ENCODE data around the gene EGLN1. TPM values are rescaled to one million over a fixed set of nuclear protein-coding genes. Genes with fewer than 3 reads are reported as not detected.
"Not testable (repeated sequence)": the region's sequence is repeated elsewhere in the genome, so short reads cannot be mapped to it uniquely, and the experiment has no call there.

Gene EGLN1
- total RNA-seq, 3 donors from 2014 or later = 11.9 to 14.0 (median 13.4) TPM

DNA sequence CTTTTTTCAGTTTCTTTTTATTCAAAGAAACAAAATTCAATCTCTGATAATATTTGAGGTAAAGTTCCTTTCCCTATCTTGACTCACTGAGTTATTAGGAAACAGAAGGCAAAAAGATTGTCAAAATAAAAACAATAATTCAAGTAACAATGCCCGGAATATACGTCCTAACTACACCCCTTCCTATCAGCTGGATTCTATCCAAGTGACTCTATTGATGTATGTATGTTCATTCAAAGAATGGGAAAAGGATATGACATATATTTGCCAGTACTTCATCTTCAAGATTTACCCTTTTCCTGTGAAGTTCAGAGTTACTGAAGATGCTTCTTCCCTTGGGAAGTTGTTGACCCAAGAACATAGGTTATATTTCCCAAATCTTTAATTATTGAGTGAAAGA is 70.3 kb downstream of the EGLN1 start:
- Mint-ChIP-seq H3K4me3 (no peak overlapping the region), H3K27me3 (ENCODE audit: low read depth) (no peaks in the 10 kb centered on the region), H3K36me3 (ENCODE audit: insufficient read depth) (peaks cover 24% of the 10 kb centered on the region), H3K9me3 (no peaks in the 10 kb centered on the region), H3K4me1 (ENCODE audit: low read depth) (peaks cover 3% of the 10 kb centered on the region)
- ATAC-seq (no peak), DNase-seq (no peak)

DNA sequence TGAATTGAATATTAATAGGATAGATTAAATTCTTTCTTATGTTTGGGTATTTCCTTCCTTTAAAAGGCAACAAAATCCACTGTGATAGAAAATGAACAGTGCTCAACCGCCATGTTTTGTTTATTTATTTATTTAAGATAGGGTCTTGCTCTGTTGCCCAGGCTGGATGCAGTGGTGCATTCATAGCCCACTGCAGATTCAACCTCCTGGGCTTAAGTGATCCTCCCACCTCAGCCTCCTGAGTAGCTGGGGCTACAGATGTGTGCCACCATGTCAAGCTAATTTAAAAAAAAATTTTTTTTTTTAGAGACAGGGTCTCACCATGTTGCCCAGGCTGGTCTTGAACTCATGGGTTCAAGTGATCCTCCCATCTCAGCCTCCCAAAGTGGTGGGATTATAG is 73.2 kb downstream of the EGLN1 start:
- H3K36me3 Mint-ChIP-seq (ENCODE audit: insufficient read depth) = peaks cover 28% of the 10 kb centered on the region
- H3K9me3 Mint-ChIP-seq; DNase-seq; H3K4me3 Mint-ChIP-seq; H3K4me1 Mint-ChIP-seq (ENCODE audit: low read depth); ATAC-seq; H3K27me3 Mint-ChIP-seq (ENCODE audit: low read depth): not testable (repeated sequence)

DNA sequence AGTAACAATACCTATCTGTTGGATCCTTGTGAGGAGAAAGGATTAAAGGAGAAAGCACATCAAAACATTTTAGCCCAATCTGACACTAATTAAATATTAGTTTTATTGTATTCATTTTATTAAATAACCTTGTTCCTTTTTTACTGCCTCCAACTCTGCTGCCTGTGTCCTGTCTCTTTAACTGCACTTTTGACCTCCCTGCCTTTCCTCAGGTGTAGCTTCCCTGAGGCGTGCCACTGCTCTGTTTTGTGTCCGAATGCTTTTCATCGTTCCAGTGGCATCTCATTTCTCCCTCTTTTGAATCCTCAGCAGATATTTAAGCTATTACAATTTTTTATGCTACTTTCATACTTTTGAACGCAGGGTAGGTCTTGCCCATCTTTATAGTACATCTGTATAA is 73.6 kb downstream of the EGLN1 start:
- no peaks in the 10 kb centered on the region for H3K9me3 Mint-ChIP-seq
- H3K4me3 Mint-ChIP-seq = no peak overlapping the region
- DNase-seq (no peak), ATAC-seq (no peak)
- H3K36me3 Mint-ChIP-seq (ENCODE audit: insufficient read depth) = peaks cover 30% of the 10 kb centered on the region
- H3K27me3 Mint-ChIP-seq (ENCODE audit: low read depth) = no peaks in the 10 kb centered on the region
- peaks cover 7% of the 10 kb centered on the region for H3K4me1 Mint-ChIP-seq (ENCODE audit: low read depth)

DNA sequence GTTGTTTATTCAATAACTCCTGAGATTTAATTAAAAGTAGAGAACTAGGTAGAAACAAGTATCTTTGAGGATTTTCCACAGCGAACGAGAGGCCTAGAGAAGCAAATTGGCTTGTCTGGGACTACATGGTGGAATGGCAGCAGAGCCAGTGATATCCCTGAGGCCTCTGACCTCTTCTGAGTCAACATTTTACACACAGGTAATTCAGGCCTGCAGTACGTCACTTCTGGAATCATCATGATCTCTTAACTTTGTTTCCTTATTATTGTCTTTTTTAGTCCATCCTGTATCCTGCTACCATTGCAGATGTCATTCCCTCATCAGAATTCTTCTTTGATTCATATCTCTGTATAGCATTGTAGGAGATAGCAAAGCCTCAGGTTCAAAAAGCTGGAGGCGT is 74.1 kb downstream of the EGLN1 start:
- H3K36me3 Mint-ChIP-seq (ENCODE audit: insufficient read depth) = peaks cover 30% of the 10 kb centered on the region
- ATAC-seq = no peak
- DNase-seq = no peak
- H3K4me1 Mint-ChIP-seq (ENCODE audit: low read depth) = peaks cover 7% of the 10 kb centered on the region
- H3K4me3 Mint-ChIP-seq = no peak overlapping the region
- H3K9me3 Mint-ChIP-seq = no peaks in the 10 kb centered on the region
- H3K27me3 Mint-ChIP-seq (ENCODE audit: low read depth) = no peaks in the 10 kb centered on the region

DNA sequence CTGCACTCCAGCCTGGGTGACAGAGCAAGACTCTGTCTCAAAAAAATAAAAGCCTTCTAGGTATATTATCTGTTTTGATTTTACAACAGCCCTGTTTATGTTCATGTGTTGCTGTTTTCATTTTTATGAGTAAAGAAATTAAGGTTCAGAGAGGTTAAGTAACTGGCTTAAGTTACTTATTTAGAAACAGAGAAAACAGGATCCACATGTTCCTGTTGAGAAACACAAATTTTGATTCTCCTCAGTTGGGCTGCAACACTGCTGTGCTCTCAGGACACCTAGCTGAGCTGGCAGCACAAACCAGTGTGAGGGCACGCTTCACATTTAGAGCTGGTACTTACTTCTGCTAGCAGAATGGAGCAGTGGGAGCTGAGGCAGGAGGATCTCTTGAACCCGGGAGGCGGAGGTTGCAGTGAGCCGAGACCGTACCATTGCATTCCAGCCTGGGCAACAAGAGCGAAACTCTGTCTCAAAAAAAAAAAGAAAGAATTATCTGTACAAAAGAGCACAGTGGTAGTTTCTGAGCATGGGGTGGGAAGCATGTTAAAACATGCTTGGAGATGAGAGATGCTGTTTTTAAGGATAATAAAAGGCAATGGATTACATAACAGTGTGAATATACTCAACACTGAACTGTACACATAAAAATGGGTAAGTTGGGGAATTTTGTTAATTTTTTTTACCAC is 81.6 kb downstream of the EGLN1 start:
- Mint-ChIP-seq H3K4me1 (ENCODE audit: low read depth) (peaks cover 43% of the 10 kb centered on the region), H3K9me3 (no peaks in the 10 kb centered on the region), H3K36me3 (ENCODE audit: insufficient read depth) (peaks cover 25% of the 10 kb centered on the region), H3K4me3 (no peak overlapping the region), H3K27me3 (ENCODE audit: low read depth) (no peaks in the 10 kb centered on the region)
- DNase-seq = no peak
- no peak for ATAC-seq

DNA sequence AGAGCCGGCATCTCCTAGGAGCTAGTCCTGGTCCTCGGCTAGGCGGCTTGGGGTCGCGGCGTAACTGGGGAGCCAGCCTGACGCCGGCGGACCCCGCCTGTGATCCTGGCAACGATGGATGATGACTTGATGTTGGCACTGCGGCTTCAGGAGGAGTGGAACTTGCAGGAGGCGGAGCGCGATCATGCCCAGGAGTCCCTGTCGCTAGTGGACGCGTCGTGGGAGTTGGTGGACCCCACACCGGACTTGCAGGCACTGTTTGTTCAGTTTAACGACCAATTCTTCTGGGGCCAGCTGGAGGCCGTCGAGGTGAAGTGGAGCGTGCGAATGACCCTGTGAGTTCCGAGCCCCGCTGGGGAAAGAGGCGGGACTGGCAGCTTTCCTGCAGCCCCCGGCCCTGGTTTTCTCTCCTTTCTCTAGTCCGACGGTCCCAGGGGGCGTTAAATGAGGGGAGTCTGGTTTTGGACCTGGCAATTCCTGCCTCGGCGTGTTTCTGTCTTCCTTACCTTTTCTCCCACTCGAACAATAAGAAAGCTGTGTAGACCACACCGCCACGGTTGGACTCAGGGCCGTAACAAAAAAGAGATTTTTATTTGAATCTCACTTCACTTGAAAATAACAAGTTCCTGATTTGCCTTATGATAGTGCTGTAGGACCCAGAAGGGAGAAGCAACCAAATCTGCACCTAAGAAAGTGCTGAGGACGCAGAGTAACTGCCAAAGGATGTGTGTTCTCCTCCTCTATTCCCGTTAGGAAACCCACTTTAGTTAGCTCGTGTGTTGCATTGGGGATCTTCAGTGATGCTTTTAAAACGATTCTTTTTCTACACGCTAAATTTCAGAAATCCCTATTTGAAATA is 83.6 kb downstream of the EGLN1 start, which contains the start of gene SPRTN:
Gene SPRTN, plus strand, starts transcription at position 24 of the 859 bp plus-strand sequence. Its CDS starts 91 bp downstream, at position 115.
- Mint-ChIP-seq H3K36me3 (ENCODE audit: insufficient read depth) (peaks cover 24% of the 10 kb centered on the region), H3K4me3 (peak within 1 kb of the TSS; percentile 94), H3K9me3 (no peaks in the 10 kb centered on the region), H3K27me3 (ENCODE audit: low read depth) (no peaks in the 10 kb centered on the region), H3K4me1 (ENCODE audit: low read depth) (peaks cover 55% of the 10 kb centered on the region)
- no peak for DNase-seq
- no peak for ATAC-seq

DNA sequence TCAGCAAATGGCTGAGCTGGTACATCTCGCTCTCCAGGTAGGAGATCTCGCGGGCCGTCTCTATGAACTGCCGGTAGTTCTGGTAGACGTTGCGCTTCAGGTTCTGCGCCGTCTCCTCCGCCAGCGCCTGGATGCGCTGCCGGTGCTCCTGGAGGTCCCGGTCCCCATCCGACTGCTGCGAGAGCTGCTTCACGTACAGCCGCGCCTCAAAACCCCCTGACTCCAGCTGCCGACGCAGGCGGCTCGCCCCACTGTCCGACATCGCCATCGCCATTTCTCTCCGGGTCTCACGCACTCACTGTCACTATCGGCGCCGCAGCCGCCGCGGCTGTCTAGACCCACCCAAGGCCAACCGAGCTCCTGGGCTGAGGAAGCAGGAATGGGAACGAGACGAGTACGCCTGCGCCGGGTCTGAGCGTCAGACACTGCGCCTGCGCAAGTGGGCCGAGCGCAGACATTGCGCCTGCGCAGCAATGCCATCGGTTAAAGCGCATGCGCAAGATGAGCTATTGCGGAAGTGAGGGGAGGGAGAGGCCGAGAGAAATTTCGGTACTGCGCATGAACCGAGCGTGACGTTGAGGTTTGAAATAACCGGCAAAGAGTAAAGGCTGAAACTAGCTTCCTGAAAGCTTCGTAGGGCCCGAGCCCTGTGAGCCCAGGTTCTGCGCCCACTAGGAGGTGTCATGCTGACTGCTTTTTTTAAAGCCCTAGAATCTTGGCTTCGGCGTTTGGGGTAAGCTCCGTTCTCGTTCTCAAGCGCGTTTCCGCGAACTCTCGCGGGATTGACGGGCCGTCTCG is 84.4 kb downstream of the EGLN1 start, which contains the start of gene EXOC8:
Gene EXOC8, minus strand, starts transcription at position 381 of the 798 bp plus-strand sequence. Its CDS starts 107 bp downstream, at position 274.
- Mint-ChIP-seq H3K36me3 (ENCODE audit: insufficient read depth) (peaks cover 22% of the 10 kb centered on the region), H3K4me1 (ENCODE audit: low read depth) (peaks cover 62% of the 10 kb centered on the region), H3K4me3 (peak within 1 kb of the TSS; percentile 94), H3K9me3 (no peaks in the 10 kb centered on the region), H3K27me3 (ENCODE audit: low read depth) (no peaks in the 10 kb centered on the region)
- DNase-seq (peak; percentile 96), ATAC-seq (peak; percentile 81 to 83)

DNA sequence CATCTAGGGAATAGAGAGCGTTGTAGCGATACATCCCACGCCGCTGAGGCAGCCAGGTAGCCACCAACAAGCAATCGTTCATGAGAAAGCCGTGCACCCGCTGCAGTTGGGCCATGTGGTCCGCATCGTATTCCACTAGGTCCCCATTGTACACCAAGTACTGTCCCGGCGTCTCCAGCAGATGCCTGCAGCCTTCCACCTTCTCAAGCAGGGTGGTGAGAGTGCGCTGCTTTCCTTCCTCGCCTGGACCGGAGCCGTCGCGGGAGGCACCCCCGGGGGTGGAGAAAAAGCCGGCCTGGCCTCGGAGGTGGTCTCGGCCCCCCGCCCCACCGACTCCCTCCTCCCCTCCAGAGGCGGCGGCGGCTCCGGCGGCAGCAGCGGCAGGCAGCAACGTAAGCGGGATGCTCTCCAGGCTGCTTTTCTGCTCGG is 85.0 kb downstream of the EGLN1 start:
- Mint-ChIP-seq H3K4me3 (peak overlapping the region; percentile 94), H3K36me3 (ENCODE audit: insufficient read depth) (peaks cover 21% of the 10 kb centered on the region), H3K27me3 (ENCODE audit: low read depth) (no peaks in the 10 kb centered on the region), H3K9me3 (no peaks in the 10 kb centered on the region), H3K4me1 (ENCODE audit: low read depth) (peaks cover 66% of the 10 kb centered on the region)
- ATAC-seq = peak in 1 of 2 donors; percentile 5
- DNase-seq = peak; percentile 21

DNA sequence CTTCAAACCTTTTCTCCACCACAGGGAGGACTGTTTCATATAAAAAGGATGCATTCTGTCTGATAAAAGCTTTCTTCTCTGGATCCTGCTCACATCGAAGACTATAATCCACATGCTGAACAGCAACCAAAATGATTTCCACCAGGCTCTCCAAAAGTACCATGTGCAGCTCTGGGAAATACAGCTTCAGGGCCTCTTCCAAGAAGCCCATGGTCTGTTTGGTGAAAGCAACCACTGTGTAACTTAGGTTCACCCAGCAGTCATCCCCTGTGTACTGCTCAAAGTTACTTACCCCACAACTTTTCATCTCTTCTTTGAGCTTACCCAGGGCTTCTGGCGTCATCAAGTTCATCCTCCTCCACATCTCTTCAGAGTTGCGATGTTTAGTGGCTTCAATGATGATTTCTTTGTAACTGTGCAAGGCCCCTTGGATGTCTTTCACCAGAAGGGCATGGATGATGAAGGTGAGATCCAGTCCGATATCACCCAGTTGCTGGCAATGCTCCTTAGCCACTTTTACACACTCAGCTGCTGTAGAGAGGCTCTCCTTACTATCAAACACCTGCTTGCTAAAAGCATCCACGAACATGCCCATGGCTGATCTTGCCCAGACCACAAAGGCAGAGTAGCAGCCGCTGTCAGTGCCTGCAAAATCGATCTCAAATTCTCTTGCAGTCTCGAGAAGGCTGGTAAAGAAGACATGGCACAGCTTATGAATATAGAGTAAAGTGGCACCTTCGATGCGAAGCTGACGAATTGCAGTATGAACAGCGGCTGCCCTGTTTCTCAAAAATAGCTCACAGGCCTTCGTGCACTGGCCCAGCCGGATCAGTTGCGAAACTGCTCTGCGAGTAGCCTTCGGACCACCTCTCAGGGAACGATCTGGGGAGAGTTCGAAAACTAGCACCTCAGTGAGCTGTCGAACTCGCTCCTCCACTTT is 86.2 kb downstream of the EGLN1 start:
- ATAC-seq (no peak), DNase-seq (no peak)
- peak overlapping the region; percentile 94 for H3K4me3 Mint-ChIP-seq
- H3K9me3 Mint-ChIP-seq = no peaks in the 10 kb centered on the region
- no peaks in the 10 kb centered on the region for H3K27me3 Mint-ChIP-seq (ENCODE audit: low read depth)
- H3K36me3 Mint-ChIP-seq (ENCODE audit: insufficient read depth) = peaks cover 22% of the 10 kb centered on the region
- peaks cover 69% of the 10 kb centered on the region for H3K4me1 Mint-ChIP-seq (ENCODE audit: low read depth)

DNA sequence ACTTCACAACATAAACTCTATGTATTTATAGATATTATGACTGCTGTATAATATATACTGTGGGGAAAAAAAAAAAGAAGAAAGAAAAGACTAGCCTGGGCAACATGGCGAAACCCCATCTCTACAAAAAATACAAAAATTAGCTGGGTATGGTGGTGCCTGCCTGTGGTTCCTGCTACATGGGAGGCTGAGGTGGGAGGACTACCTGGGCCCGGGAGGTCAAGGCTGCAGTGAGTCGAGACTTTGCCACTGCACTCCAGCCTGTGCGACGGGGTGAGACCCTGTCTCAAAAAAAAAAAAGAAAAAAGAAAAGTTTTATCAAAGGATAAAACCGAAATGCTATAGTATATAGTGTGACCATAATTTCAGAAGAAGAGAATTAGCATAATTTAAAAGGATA is 87.1 kb downstream of the EGLN1 start:
- H3K4me3 Mint-ChIP-seq = peak overlapping the region; percentile 73
- no peak for DNase-seq
- H3K27me3 Mint-ChIP-seq (ENCODE audit: low read depth) = no peaks in the 10 kb centered on the region
- no peaks in the 10 kb centered on the region for H3K9me3 Mint-ChIP-seq
- H3K4me1 Mint-ChIP-seq (ENCODE audit: low read depth) = peaks cover 65% of the 10 kb centered on the region
- peaks cover 19% of the 10 kb centered on the region for H3K36me3 Mint-ChIP-seq (ENCODE audit: insufficient read depth)
- no peak for ATAC-seq

DNA sequence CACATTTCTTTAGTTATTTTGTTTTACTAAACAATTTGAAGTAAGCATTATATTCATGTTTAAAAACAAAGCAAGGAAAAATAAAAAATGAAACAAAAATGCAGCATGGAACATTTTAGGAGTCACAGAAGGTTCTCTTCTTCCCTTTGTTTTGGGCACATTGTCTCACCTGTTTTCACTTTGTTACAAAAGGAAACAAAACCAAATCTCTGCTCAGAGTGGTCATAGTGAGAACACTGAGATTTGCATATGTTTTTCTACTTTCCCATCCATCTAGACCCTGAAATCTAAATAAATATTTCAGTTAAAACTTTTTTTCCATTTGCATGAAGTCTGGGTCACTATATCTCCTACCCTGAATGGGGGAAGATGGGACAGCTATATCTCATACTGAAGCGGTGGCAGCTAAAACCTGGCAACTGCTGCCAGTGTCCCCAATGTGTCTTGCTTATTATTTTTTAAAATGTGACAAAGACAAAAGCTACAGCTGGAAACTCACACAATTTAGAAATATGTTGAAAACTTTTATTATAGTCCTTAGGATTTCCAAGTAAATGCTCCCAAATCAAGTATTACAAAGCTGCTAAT is 87.9 kb downstream of the EGLN1 start:
- H3K4me1 Mint-ChIP-seq (ENCODE audit: low read depth) = peaks cover 62% of the 10 kb centered on the region
- no peaks in the 10 kb centered on the region for H3K27me3 Mint-ChIP-seq (ENCODE audit: low read depth)
- ATAC-seq = no peak
- H3K36me3 Mint-ChIP-seq (ENCODE audit: insufficient read depth) = peaks cover 19% of the 10 kb centered on the region
- no peak for DNase-seq
- H3K9me3 Mint-ChIP-seq = no peaks in the 10 kb centered on the region
- peak overlapping the region; percentile 73 for H3K4me3 Mint-ChIP-seq

DNA sequence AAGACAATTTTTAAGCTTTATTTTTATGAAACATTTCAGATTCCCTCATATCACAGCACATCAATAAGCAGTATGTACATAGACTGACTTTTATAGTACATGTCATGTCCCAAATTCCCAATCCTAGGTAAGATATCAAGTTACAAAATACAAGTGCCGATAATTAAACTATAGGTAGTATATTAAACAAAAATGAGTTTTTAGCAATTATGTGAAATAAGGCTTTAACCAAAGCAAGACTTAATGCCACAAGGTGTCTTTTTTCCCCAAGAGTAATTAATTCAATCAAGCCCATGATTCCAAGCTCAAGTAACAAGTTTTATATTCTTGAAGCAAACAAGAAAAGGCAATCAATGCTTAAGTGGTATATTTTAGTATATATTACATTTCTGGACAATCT is 89.3 kb downstream of the EGLN1 start:
- H3K4me1 Mint-ChIP-seq (ENCODE audit: low read depth) = peaks cover 59% of the 10 kb centered on the region
- H3K27me3 Mint-ChIP-seq (ENCODE audit: low read depth) = no peaks in the 10 kb centered on the region

DNA sequence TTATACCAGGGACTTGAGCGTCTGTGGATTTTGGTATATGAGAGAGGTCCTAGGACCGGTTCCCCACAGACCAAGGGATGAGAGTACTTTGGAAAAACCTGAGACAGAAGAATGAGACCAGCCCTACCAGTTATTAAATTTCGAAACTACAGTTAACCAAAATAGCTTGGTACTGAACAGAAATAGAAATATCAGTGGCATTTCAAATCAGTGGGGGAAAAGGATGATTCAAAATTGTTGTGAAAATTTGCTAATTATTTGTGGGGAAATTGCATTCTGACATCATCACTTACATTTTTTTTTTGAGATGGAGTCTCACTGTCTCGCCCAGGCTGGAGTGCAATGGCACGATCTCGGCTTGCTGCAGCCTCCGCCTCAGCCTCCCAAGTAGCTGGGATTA is 92.6 kb downstream of the EGLN1 start:
- DNase-seq = no peak
- Mint-ChIP-seq H3K4me3 (no peak overlapping the region), H3K27me3 (ENCODE audit: low read depth) (no peaks in the 10 kb centered on the region), H3K9me3 (no peaks in the 10 kb centered on the region), H3K36me3 (ENCODE audit: insufficient read depth) (peaks cover 12% of the 10 kb centered on the region), H3K4me1 (ENCODE audit: low read depth) (peaks cover 35% of the 10 kb centered on the region)
- ATAC-seq = no peak

More for the DNA sequence above, 89.3 kb downstream of the EGLN1 start:
- DNase-seq = no peak
- H3K36me3 Mint-ChIP-seq (ENCODE audit: insufficient read depth) = peaks cover 19% of the 10 kb centered on the region
- no peaks in the 10 kb centered on the region for H3K9me3 Mint-ChIP-seq
- ATAC-seq = no peak
- peak overlapping the region; percentile 73 for H3K4me3 Mint-ChIP-seq

Data from activated T-cell treated with anti-CD3 and anti-CD28 coated beads, Interleukin-2, amount 50 U/mL, for 4 hours (primary cell).